H1 (cell line): ENCODE results near the gene TLR2. TPM values are rescaled to one million over a fixed set of nuclear protein-coding genes. Genes with fewer than 3 reads are reported as not detected.

Experiments used
- CEBPB ChIP-seq: IDR thresholded peaks from 2 replicates; pipeline ENCODE4 v1.6.1; 2012; ENCODE audit warnings: low read depth, low read length
- EZH2 ChIP-seq: fragments of 200-600 bp; sonication (generic); IDR thresholded peaks from 2 replicates; pipeline ENCODE4 v1.7.1; 2012; ENCODE audit warnings: low read depth, mild to moderate bottlenecking, moderate library complexity, low read length, inconsistent platforms; ENCODE audit not compliant: severe bottlenecking
- GTF2F1 ChIP-seq: IDR thresholded peaks from 2 replicates; pipeline ENCODE4 v1.6.1; 2012; ENCODE audit warnings: low read depth, low read length, improper control_type of control experiment, borderline replicate concordance
- HDAC2 ChIP-seq, 2 experiments: fragments of 300-600 bp in 1 of 2; sonication (generic) in 1 of 2; IDR thresholded peaks; 2 replicates each; pipeline ENCODE4 v1.6.1; 2011 to 2012; ENCODE audit warnings: low read depth in 2 of 2, low read length in 2 of 2, mild to moderate bottlenecking in 2 of 2, moderate library complexity in 2 of 2, borderline replicate concordance in 1 of 2, inconsistent platforms in 1 of 2
- JUND ChIP-seq: IDR thresholded peaks from 2 replicates; pipeline ENCODE4 v1.6.1; 2011; ENCODE audit warnings: mild to moderate bottlenecking, improper control_type of control experiment, low read length
- RXRA ChIP-seq: IDR thresholded peaks from 2 replicates; pipeline ENCODE4 v1.6.1; 2011; ENCODE audit warnings: low read depth, mild to moderate bottlenecking, low read length, moderate library complexity; ENCODE audit not compliant: insufficient read depth
- SIX5 ChIP-seq: IDR thresholded peaks from 2 replicates; pipeline ENCODE4 v1.6.1; 2011; ENCODE audit warnings: mild to moderate bottlenecking, low read depth, low read length
- SP1 ChIP-seq: IDR thresholded peaks from 2 replicates; pipeline ENCODE4 v1.6.1; 2011; ENCODE audit warnings: low read depth, low read length
- polyA plus RNA-seq, 7 experiments: library from polyadenylated mRNA; depleted of rRNA in 3 of 7; stranded (reverse) in 5 of 7; unstranded in 2 of 7; fragments of >200 nt in 5 of 7; fragments of 200-250 nt in 2 of 7; gene quantifications; 1 replicate in 5 of 7; 2 replicates in 1 of 7; 4 replicates in 1 of 7; pipeline versions ENCODE4 v1.2.1 to v1.2.3, GENCODE V29; 2011 to 2013; ENCODE audit warnings: missing spikeins in 2 of 7, mixed read lengths in 2 of 7
- total RNA-seq: library from RNA; stranded (reverse); fragmentation: NEBNext Ultra II Directional; extraction: Animal tissue kit (Norgen Biotek cat#: 25700); gene quantifications from 2 replicates; pipeline ENCODE4 v1.2.1, GENCODE V29; 2021
- TF ChIP-seq, protein P1 (sequence below): IDR thresholded peaks from 2 replicates; pipeline ENCODE4 v1.6.1; 2012; ENCODE audit warnings: low read length, inconsistent platforms
- TF ChIP-seq, protein P2 (sequence below): IDR thresholded peaks from 2 replicates; pipeline ENCODE4 v1.6.1; 2011; ENCODE audit warnings: low read length, improper control_type of control experiment

TLR2 gene
- total and polyA plus RNA-seq, 2 of the 8 experiments (the other 6 are each of a cell fraction or from before 2014, with no cell fraction given): 1.3 TPM

DNA sequence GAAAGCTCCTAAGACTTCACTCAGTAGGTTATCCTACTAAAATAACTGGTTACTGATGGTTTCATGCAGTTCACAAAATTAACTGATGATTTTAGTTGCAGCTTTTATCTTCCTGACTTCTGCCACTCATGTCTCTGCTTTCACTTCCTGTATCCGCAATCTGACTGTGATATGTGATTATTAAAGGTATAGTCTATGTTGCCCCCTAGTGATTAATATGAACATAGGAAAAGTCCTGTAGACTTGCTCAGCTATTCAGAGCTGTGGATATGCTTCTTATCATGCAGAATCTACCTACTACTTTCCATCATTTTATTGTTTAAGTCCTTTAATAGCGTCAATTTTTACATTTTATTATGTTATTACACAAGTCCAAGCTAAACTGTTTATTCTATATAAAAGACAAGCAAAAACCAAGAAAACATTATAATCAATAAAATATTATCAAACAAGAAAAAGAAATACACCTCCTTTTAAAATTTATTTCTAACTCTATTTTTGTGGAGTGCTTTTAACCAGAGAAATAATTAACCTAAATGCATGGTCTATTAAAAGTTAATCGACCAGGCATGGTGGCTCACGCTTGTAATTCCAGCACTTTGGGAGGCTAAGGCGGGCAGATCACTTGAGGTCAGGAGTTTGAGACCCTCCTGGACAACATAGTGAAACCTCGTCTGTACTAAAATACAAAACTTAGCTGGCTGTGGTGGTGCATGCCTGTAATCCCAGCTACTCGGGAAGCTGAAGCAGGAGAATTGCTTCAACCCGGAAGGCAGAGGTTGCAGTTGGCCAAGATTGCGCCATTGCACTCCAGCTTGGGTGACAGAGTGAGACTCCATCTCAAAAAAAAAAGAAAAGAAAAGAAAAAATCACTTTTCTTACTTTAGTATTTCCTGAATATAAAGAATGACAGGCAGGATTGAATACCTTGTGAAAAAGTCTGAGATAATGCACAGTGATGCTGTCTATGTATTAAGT is 40.4 kb upstream of the TLR2 start (continued):
- TF ChIP-seq GTF2F1 (no peak), SIX5 (no peak), JUND (no peak), SP1 (no peak), RXRA (no peak), CEBPB (no peak), HDAC2 (IDR thresholded peaks at IDR 0.05; ENCODE audit: borderline replicate concordance in 1 of 2, low read depth in 2 of 2, low read length in 2 of 2) (no peak), EZH2 (no peak)
- TF ChIP-seq, protein P1, sequence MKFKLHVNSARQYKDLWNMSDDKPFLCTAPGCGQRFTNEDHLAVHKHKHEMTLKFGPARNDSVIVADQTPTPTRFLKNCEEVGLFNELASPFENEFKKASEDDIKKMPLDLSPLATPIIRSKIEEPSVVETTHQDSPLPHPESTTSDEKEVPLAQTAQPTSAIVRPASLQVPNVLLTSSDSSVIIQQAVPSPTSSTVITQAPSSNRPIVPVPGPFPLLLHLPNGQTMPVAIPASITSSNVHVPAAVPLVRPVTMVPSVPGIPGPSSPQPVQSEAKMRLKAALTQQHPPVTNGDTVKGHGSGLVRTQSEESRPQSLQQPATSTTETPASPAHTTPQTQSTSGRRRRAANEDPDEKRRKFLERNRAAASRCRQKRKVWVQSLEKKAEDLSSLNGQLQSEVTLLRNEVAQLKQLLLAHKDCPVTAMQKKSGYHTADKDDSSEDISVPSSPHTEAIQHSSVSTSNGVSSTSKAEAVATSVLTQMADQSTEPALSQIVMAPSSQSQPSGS: no peak
- TF ChIP-seq, protein P2, sequence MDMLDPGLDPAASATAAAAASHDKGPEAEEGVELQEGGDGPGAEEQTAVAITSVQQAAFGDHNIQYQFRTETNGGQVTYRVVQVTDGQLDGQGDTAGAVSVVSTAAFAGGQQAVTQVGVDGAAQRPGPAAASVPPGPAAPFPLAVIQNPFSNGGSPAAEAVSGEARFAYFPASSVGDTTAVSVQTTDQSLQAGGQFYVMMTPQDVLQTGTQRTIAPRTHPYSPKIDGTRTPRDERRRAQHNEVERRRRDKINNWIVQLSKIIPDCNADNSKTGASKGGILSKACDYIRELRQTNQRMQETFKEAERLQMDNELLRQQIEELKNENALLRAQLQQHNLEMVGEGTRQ: no peak
